Measurements from ENCODE around the gene PLGLB2.
"Not testable (repeated sequence)": the region's sequence is repeated elsewhere in the genome, so short reads cannot be mapped to it uniquely, and the experiment has no call there.

The PLGLB2 gene

GRCh38 chr2:87747791-87748190 lies at the start of gene PLGLB2:
PLGLB2 (plus strand) TSS chr2:87748087; CDS start chr2:87748154, 67 bp downstream.
- not testable (repeated sequence) for DNase-seq (ENCODE audit: low read depth)

GRCh38 chr2:87704572-87705323 lies 43.1 kb upstream of the PLGLB2 start:
- not testable (repeated sequence) for DNase-seq (ENCODE audit: low read depth)

- not testable (repeated sequence) for DNase-seq (ENCODE audit: low read depth)
Observed at GRCh38 chr2:87708368-87708767, 39.5 kb upstream of the PLGLB2 start.

- not testable (repeated sequence) for DNase-seq (ENCODE audit: low read depth)
Observed at GRCh38 chr2:87727940-87728599, 19.8 kb upstream of the PLGLB2 start.

GRCh38 chr2:87740928-87741327 lies 7.0 kb upstream of the PLGLB2 start:
- not testable (repeated sequence) for DNase-seq (ENCODE audit: low read depth)

- not testable (repeated sequence) for DNase-seq (ENCODE audit: low read depth)
Observed at GRCh38 chr2:87742393-87743108, 5.3 kb upstream of the PLGLB2 start.

GRCh38 chr2:87743638-87744037 lies 4.2 kb upstream of the PLGLB2 start:
- DNase-seq (ENCODE audit: low read depth), result not testable (repeated sequence)

- not testable (repeated sequence) for DNase-seq (ENCODE audit: low read depth)
Observed at GRCh38 chr2:87745353-87745951, 2.4 kb upstream of the PLGLB2 start.

- not testable (repeated sequence) for DNase-seq (ENCODE audit: low read depth)
Observed at GRCh38 chr2:87748524-87748923, 637 bp downstream of the PLGLB2 start.

- not testable (repeated sequence) for DNase-seq (ENCODE audit: low read depth)
Observed at GRCh38 chr2:87750560-87750959, 2.7 kb downstream of the PLGLB2 start.

GRCh38 chr2:87754759-87755158 lies 6.9 kb downstream of the PLGLB2 start:
- not testable (repeated sequence) for DNase-seq (ENCODE audit: low read depth)

Data from stimulated activated CD8-positive, alpha-beta memory T cell treated with anti-CD3 and anti-CD28 coated beads, Interleukin-12 subunit alpha, Interleukin-12 subunit beta, amount 100 ng/mL, for 1 hour (primary cell).